Stimulated activated CD8-positive, alpha-beta memory T cell treated with anti-CD3 and anti-CD28 coated beads, Interleukin-7, amount 100 ng/mL, for 24 hours (primary cell): ENCODE measurements around the gene CISD3.

Source experiments
- DNase-seq: peaks from one replicate; pipeline ENCODE4 v3.0.0-alpha.2; 2020; ENCODE audit warnings: low read depth

Gene CISD3

DNA sequence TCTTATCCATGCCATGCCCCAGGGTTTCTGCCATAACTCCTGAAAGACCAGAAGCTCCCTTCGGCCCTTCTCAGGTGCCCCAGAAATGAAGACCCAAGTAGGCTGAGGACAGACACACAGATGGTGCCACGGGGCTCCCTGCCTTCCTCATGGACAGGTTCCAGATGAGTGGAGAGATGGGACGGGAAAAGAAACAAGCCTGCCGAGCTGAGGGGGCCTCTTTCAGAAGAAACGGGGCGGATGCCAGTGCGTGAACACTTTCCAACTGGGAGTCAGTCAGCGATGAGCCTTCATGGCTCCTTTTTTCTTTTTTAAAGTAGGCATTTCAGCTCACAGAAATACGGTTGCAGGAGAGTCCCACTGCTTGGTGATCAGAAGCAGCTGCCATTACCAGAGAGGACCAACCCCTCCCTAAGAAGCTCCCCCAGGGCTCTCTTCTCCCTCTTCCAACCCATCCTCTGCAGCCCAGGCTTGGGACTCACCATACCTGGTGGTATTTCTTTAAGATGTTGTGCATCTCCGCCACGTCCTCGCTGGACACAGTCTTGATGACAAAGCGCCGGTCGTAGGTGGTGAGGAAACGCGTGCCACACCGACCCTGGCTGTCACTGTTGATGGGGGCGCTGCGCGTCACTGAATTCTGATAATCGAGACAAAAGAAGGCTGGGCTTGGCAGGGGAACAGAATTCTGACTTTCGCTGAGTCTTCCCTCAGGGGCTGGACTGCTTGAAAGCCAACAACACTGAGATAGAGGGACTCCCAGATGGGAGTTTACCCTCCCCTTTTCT lies 50.0 kb downstream of the CISD3 start:
- no peak for DNase-seq

DNA sequence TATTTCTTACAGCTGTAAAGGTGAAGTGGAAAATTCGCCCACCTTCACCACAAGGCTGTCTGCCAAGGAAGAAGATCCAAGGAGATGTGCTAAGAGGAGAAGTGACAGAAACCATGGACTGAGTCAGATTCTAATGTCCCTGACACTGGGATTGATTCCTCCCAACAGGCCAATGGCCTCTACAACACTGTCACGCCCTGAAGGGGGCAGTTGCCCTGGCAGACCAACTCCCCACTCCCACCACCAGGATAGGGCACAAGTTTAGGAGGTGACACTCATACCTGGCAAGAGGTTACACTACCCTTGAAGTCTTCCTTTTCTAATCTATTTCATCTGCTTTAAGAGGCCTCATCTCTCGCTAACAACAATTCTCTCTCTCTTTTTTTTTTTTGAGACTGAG lies 53.1 kb downstream of the CISD3 start:
- no peak for DNase-seq
